Nucleus accumbens (tissue), 56 donors: ENCODE measurements around the gene FKRP.

Source experiments
- DNase-seq, 56 donors: peaks; one replicate each; lab custom pipeline; 2025; lab: John Stamatoyannopoulos, UW

The FKRP gene

DNA sequence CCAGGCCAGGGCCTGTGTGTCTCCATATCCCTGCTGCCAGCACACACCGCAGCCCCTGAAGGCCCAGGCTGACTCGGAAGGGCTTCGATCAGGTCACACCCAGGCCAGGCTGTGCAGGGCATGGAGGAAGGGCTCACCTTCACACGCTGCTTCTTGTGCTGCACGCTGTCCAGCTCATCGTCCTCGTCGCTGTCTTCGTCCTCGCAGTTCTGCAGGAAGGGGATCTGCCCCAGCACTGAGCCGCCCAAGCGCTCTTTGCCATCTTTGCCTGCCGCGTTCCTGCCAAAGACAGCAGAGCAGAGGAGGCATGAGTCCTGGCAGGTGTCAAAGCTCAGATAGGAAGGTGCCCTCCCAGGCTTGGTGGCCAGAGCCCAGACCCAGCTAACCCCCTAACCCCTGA is 15.3 kb upstream of the FKRP start:
- no peak for DNase-seq

DNA sequence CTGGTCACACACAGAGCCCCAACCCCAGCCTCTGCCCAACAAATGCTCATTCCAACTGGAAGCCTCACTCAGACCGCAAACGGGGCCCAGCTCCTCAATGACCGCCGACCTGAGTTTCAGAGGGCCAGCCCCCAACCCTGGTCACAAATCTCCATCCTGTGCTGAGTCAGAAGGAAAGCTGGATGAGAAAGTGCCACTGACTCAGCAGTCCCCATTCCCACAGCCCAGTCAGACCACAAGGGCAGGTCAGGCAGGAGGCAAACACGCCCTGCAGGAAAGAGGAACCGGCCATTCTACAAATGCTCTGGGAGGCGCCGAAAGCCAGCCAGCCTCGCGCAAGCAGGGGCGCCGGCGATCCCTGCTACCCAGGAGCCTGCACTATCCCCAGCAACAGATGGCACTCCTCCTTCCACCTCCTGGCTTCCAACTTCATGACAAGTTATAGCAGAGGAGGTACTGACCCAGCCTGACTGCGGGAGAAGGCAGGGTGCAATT is 14.8 kb upstream of the FKRP start:
- DNase-seq, result peak in 1 of 56 donors; percentile 10

DNA sequence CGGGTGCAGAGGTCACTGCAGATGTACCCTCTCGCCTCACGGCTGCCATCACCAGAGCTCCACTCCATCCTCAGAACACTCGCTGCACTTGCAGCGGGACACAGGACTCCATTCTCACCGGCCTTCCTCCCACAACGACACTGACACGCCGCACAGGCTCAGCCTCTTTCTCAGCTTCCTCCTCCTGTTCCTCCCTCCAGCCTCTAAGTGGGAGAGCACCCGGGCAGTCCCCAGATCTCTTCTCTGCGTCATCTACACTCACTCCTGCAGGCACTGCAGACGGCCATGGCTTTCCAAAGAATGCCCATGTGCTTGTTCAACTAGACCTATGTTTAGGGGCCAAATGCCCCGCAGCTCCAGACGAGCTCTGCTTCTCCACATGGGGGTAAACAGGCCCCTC is 14.3 kb upstream of the FKRP start:
- peak in 1 of 56 donors; percentile 36 for DNase-seq

DNA sequence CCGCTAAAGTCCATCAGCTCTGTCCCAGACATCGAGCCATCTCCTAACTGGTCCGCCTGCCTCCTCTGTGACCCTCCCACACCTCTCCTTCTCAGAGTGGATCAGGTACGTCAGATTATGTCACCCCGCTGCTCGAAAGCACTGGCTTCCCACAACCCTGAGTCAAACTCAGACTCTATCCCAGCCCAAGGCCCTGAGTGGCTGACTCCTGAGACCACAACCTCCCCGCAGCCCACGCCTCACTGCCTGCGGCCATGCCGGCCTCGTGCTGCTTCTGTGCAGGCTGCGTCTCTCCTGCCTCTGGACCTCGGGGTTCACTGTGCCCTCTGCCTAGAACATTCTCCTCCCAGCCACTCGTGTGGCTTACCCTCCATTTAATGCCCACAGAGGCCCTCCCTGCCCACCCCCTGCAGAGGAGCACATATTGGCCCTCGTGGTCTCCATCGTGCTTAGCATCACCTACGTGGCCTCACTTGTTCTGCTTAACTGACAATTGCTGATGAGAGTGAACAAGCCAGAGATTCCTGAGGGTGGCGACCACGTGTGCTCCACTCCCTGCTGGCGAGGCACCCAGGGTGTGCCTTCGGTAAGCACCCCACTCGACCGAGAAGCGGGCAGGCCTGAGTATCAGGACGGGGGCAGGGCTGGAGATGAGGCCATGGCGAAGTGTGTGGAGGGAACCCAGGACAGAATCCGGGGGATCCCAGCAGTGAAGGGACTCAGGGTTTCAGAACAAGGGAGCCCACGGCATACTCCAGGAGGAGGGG is 13.5 kb upstream of the FKRP start:
- DNase-seq, result peak in 4 of 56 donors; percentile 9 to 36 (median 28)

DNA sequence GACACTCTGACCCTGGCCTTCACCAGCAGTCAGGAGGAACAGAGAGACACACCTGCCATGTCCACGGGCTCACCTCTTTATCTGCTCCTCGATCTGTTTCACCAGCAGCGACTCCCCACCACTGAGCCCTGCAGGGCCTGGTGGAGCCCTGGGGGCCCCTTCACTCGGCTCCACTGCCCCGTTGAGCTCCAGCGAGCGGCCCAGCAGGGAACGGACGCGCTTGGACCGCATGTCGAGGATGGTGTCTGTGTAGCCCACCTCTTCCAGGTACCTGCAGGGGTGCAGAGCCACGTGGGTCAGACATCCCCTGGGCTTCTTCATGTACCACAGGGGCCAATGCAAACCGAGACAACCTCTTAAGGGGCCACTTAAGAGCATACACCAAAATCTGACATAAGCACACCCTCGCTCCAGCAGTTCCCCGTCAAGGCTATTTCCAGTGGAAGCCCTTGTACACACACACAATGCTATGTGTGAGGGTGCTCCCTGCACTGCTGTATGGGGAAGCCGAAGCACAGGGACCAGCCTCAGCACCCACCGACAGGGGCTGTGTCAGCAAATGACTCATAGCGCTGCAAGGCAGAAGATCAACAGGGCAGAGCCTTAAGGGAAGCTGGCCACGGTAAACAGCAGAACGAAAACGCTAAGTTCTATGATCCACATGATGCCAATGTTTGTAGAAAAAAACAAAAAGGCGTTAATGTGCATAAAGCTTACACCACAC is 12.7 kb upstream of the FKRP start:
- DNase-seq, result peak in 4 of 56 donors; percentile 14 to 27 (median 19)

DNA sequence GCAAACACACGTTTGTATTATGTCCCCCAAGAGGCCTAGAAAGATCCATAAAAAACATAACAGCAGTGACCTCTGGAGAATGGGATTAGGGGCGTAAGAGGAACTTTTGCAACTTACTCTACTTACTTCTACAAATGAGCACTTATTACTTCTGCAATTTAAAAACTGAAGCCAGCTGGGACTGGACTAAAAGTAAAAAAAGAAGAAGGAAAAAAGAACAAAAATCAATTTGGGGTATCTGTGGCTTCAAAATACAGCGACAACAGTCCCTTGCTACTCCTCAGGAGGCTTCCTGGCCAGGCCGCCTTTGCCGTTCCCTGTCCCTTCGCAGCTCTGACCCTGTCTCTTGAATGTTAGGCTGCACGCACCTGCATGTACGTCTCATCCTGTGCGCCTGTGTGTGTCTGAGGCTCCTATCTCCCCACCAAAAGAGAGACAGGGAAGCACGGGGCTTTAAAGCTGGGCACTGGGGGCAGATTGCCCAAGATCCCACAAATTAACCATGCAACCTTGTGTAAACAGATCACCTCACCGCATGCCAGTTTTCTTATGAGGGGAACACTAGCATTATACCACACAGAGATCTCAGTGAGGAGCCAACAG is 12.1 kb upstream of the FKRP start:
- no peak for DNase-seq

DNA sequence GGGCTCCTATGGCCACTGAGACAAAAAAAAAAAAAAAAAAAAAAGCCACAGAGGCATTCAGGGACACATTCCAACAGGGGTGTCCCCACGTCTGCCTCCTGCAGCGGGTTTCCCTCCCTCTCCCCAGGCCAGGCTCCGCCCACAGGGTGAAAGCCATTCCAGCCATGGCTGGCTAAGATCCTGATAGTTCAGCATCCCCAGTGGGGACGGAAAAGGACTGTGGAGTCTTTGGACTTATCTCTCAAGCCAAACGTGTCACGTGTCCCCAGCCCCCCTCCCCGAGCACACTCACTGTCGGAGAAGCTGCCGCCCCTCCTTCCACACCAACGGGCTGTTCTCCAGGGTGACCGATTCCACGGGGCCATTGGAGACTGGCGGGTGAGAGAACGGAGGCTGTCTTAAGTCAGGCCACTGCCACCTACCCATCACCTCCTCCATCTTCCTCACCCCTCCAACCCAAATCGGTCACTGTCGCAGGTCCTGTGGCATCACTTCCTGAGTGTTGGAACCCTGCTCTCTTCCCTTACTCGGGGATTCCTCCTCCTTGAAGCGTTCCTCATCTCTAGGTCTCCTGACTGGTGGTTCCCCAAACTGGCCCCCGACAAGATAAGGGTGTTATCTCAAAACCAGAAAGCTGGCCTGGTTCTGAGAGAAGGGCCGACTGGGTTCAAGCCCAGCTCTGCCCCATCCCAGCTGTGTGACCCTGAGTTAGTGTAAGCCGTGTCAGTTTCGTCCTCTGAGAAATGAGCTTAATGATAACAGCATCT is 9.1 kb upstream of the FKRP start:
- DNase-seq, result peak in 3 of 56 donors; percentile 27 to 53 (median 44)

DNA sequence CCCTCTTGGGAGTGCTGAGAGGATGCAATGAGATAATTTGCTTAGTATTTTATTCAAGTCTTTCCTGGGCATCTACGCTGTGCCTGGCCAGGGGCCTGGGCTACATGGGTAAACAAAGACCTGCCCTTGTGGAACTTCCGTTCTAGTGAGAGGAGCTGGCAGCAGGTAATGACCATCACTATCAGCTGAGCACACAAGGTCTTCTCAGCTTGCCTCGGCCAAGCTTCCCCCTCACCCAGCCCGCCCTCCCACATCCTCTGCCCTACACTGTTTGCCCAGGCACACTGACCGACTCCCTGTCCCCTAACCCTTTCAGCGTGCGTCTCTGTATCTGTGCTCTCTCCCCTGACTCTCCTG is 8.6 kb upstream of the FKRP start:
- DNase-seq, result no peak

DNA sequence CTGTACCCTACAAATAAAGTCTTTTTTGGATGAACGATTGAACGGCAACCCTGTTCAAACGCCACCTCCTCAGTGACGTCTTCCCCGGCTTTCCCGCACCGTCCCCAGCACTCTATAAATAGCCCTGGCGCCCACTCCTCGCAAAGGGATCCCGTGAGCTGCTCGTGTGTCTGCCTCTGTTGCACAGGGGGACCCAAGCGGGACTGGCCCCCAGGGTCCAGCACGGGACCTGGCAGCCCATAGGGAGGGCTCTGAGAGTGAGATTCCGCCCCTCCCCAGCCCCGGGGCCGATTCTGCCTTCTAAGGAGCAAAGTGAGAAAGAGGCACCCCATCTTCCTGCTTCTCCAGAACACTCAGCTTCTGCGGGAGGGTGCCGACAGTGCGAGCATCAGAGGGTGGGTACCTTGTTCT is 8.1 kb upstream of the FKRP start:
- DNase-seq, result peak in 18 of 56 donors; percentile 13 to 72 (median 46)

DNA sequence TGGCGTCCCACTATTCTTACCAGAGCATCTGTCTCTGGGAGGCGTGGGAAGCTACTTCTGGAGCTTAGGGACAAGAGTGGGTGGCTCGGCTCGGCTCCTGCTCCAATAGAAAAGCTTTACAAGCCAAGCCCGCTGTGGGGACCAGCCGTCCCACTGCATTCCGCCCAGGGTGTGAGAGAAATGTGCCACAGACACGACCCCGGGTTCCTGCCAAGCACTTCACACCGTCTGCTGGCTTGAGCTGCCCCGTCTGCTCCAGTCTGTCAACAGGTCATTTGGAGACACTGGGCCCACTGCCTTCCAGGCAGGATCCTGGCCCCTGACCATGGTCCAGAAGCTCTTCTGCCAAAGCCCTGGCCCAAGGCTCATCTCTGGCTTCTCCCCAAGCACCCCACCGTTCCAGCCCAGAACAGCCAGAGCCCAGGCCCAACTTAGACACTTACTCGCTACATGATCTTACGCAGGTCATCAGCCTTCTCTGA is 6.5 kb upstream of the FKRP start:
- peak in 32 of 56 donors; percentile 16 to 83 (median 44) for DNase-seq

DNA sequence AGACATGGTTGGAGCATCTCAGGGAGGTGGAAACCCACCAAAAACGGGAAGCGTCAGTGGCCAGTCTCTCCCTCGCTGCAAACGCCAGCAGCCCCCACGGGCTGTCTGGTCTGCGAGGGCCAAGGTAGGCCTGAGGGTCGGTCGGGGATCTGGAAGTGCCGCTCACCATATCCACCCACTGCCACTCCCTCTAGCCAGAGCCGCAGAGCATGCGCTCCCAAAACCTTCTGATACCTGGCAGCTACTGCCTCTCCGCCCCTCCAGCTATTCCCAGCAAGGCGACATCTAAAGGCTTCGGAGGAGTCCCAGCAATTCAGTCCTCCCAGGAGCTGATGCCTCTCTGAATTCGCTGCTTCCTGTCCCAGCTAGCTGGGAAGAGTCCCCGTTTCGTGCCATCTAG is 4.4 kb upstream of the FKRP start:
- DNase-seq, result peak in 13 of 56 donors; percentile 11 to 60 (median 23)

DNA sequence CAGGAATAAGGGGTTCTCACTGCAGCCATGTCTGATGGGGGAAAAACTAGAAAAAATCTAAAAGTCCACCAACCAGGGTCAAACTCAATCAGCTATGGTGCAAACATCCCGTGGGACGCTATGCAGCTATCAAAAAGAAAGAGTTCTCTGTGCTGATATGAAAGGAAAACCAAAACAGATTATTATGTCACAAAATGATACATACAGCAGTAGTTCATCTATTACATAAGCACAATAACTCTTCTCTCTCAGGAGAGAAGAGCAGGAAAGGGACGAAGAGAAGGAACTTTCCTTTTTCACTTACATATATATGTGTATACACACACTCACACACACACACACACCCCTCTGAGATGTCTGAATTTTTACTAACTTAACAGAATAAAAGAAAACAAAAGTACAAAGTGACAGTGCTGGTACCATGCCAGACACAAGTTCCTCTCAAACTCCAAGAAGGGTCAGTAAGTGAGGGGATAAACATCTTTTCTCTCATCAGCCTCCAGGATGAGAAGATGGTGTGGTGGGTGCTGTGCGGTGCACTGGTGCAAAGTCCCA is 2.9 kb upstream of the FKRP start:
- no peak for DNase-seq

DNA sequence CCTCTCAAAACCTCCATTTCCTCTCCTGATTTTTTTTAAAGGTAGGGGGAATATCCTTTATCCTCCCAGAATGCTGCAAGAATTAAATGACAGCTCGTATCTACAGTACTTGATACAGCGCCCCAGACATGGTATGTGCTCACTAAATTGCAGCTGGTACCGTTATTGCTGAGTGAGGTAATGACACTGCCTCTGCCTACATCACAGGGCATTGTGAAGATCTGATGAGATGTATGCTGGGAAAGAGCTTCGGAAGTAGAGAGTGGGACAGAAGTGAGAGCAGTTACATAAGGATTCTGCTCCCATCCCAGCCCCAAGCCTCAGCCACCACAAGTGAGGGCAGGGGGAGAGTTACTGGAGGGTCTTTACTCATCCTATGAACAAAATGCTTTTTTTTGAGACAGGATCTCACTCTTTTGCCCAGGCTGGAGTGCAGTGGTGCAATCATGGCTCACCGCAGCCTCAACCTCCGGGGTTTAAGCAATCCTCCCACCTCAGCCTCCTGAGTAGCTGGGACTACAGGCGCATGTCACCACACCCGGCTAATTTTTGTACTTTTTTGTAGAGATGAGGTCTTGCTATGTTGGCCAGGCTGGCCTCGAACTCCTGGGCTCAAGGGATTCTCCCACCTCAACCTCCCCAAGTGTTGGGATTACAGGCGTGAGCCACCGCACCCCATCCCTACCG is 1.7 kb upstream of the FKRP start:
- peak in 6 of 56 donors; percentile 12 to 47 (median 27) for DNase-seq

DNA sequence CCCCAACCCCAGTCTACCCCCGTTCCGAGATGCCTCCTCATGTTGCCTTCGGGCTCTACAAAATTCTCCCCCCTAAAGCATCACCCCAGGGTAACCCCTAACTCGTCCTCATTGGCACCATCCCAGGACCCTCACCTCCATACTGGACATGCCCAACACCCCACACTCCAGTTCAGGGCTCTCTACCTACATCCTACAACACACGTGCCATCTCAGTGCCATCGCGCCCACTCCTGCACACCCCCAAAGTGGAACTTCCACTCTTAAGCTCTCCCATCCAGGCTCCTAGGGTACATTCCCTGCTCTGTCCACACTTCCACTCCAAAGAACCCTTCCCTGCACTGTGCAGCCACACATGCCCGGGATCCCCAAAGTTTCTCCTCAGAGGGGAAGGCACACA is 827 bp upstream of the FKRP start:
- DNase-seq, result no peak

DNA sequence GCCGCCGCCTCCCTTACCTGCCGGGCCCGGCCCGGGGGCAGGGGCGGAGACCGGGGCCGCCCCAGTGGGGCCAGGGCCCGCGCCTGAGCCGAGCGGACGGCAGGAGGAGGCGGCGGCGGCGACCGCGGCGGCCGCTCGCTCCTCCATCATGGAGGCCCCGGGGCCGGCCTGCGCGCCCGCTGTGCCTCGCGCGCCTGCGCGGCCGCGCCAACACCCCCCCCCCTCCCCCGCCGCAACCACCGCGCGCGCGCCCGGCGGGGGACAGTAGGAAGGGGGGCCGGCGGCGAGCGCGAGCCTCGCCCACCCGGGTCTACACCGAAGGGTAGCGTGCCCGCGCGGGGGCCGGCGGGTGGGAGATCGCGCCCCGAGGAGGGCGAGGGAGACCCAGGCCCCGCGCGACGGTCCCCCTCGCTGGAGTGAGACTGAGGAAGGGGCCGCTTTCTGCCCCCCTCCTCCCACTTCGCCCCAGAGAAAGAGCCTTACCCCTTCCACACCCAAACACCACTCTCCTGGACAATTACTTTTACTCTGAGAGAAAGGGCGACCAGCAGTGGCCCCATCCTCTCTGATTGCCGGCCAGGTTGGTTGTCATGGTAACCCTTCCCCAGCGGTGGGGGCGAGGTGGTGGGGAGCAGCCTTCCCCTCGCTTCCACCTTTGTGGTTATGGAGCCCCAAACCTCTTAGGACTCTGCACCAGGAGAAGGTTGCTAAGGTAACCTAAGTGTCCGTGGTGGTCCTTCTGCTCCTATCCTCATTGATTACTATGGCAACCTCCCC is 612 bp downstream of the FKRP start, which contains the start of gene STRN4:
STRN4 (minus strand) TSS at position 170 of the 777 bp plus-strand sequence; CDS start at position 150, 20 bp downstream.
- peak in 37 of 56 donors; percentile 23 to 73 (median 52) for DNase-seq

DNA sequence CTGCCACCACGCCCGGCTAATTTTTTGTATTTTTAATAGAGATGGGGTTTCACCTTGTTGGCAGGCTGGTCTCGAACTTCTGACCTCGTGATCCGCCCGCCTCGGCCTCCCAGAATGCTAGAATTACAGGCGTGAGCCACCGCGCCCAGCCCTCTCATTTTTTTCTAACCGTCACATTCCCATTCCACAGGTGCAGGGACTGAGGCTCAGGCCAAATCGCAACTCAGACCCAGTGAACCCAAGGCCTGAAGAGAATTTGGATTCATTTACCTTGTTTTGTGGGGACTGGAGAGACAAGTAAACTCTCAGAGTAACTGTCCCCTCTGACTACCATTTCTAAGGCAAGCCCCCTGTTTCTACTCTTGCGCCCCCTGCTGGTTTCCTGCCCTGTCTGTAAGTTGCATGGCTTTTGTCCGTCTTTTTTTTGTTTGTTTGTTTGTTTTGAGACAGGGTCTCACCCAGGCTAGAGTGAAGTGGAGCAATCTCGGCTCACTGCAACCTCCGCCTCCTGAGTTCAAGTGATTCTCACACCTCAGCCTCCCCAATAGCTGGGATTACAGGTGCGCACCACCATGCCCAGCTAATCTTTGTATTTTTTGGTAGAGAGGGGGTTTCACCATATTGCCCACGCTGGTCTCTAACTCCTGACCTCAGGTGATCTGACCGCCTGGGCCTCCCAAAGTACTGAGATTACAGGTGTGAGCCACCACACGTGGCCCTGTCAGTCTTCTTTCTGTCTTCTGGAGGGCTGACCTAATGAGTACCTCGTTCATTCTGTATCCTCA is 2.7 kb downstream of the FKRP start:
- DNase-seq, result peak in 24 of 56 donors; percentile 8 to 65 (median 24)

DNA sequence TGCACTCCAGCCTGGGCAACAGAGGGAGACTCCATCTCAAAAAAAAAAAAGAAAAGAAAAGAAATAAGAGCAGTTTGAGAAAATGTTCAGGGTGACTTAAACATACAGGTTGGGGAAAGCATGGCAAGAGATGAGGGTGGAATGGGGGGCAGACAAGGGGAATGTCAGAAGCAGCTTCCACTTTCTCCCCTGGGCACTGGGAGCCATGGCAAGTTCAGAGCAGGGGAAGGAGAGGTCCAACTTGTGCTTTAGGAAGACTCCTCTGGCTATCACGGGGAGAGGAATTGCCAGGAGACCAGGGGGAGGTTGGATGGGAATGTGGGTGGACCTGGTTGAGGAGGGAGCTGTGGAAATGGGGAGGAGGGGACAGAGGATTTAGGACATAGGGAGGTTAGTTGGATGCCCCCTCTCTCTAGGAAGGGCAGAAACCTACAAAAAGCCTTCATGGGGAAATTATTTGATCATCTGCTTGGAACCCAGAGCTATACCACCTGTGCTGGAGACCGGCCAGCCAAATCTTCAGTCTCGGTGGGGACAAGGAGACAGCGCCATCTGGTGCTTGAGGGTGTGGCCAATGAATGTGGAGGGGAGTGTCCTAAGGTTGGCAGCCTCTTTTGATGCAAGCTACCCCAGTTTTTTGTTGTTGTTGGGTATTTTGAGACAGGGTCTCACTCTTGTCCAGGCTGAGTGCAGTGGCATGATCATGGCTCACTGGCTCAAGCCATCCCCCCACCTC is 7.7 kb downstream of the FKRP start:
- peak in 6 of 56 donors; percentile 9 to 56 (median 32) for DNase-seq
